Right ventricle myocardium superior (tissue), 1 donor: Measurements from ENCODE around the gene ELF4. TPM values are rescaled to one million over a fixed set of nuclear protein-coding genes. Genes with fewer than 3 reads are reported as not detected.

Experiments used
- ATAC-seq: fragments of 200-7000 bp; cut with Tn5 transposase; one replicate; pipeline ENCODE4 v1.9.1; 2020; ENCODE audit warnings: mild to moderate bottlenecking; ENCODE audit not compliant: poor library complexity
- DNase-seq: peaks from one replicate; pipeline ENCODE4 v3.0.0-alpha.2; 2020
- intact Hi-C: fragments of 100-400 bp; cut with DNase I; formaldehyde crosslinking; loops from one replicate; pipeline ENCODE4 v1.11.2; 2022
- total RNA-seq: library from RNA; stranded (reverse); fragmentation: NEBNext Ultra II Directional; extraction: Animal tissue kit (Norgen Biotek cat#: 25700); gene quantifications from one replicate; pipeline ENCODE4 v1.2.1, GENCODE V29; 2021
- donor health status: DM: no; HTN: yes; CAD: no; lungs with severe emphysema.

Gene ELF4
- total RNA-seq, 1 donor from 2014 or later, result 2.0 TPM

DNA sequence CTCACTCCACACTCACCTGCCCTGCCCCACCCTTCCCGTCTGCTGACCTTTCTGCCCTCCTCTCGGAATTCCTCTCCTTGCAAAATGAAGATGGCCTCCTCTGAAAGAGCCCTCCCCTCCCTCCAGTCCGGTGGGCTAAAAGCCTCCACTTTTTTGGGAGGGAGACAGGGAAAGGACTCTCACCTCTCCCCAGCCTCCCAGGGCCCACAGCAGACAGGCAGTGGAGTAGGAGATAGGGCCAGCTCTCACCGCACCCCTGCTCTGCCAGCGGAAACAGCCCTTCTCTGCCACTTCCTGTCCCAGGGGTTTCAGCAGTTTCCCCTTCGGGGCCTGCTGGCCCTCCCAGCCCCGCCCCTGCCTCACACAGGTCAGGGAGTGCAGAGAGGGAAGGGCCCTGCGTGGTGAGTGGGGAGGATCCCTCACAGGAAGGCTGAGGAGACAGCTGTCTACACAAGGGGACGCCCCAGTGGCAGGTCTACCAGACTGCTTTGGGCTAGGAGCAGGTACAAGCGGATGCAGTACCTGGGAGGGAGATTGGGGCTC, 18.2 kb downstream of the ELF4 start:
- peak; percentile 68 for DNase-seq
- intact Hi-C loops, result no loop called here
- peak; percentile 62 for ATAC-seq

DNA sequence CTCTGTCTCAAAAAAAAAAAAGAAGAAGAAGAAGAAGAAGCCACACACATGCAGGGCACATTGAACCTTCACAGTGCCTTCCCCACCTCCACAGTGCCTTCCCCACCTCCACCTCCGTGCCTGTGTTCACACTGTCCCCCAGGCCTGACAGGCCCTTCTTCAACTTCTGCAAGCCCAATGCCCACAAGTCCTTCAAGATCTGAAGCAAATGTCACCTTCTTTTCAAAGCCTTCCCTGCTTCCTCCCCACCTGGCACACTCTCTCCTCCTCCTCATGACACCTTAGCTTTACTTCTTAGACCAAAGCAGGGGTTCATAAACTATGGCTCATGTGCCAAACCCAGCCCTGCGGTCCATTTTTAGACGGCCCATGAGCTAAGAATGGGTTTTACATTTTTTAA, 19.9 kb downstream of the ELF4 start:
- DNase-seq, result no peak

DNA sequence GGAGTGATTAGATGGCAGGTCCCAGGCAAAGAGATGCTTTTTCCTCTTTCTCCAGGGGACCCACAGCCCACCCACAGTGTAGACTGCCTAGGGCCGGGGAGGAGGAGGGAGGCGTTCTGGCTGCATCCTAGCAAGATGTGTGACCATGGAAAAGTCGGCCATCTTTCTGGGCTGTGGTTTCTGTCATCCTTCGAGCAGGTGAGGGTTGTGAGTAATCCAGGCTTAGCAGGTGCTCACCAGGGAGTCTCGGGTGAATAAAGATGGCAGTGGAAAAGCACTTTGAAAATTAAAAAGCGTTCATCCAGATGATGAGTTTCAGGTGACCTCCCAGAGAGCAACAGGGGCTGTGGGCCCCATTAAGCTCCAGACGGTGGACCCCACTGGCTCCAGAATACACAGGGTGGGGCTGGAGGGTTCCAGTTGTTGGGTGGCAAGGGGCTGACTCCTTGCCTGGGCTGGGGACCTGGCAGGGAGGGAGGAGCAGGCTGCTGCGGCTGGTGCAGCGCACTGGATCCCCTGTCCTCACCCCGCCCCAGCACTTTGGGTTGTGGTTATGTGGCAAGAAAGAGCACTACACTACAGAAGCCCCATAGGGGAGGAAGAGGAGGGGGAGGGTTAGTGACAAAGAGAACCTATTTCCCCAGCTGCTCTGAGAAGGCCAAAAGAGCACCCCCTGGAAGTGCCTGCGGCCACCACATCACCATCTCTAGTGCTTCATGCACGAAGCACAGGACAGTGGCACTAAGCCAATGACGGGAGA, 23.7 kb downstream of the ELF4 start:
- intact Hi-C loops, result no loop called here
- peak; percentile 46 for ATAC-seq
- no peak for DNase-seq

More for the DNA sequence above, 19.9 kb downstream of the ELF4 start:
- ATAC-seq, result no peak
- intact Hi-C loops, result no loop called here

DNA sequence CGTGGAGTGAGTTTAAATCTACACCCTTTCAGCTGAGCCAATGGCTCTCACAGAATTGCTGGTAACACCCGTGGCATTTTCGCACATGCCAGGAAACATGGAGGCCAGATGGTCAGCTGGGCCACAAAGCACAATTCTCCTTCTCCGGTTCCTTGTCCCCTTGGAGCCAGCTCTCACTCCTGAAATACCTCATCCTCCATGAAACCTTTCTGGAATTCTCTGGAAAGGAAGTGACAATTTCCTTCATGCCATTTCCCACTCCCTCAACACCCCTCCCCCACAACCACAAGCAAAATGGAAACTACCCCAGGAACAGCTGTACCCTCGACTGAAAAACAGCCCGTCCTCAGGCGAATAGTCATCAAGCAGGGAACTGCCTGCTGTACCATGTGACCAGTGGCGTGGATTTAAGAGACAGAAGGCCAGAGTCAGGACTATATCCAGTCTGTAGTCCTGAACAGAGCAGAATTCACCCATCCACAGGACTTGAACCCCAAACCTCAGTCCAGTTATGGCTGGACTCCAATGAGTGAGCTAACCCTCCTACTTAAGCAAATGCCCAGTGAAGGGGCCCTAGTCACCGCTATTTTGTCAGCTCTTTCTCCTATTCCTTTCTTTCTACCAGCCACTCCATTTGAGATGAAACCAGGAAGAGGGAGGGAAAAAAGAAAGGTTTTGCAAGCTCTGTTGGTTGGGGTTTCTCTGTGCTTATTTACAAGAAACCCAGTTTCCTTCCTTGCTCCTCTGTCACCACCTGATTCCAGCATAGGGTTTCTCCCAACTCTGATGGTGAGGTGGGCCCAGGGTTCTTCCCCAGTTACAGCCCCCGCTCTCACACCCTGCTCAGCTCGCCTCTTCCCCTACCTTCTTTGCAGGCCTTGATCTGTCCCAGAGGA, 24.5 kb downstream of the ELF4 start:
- DNase-seq (no peak), ATAC-seq (no peak)
- intact Hi-C loops, result no loop called here

DNA sequence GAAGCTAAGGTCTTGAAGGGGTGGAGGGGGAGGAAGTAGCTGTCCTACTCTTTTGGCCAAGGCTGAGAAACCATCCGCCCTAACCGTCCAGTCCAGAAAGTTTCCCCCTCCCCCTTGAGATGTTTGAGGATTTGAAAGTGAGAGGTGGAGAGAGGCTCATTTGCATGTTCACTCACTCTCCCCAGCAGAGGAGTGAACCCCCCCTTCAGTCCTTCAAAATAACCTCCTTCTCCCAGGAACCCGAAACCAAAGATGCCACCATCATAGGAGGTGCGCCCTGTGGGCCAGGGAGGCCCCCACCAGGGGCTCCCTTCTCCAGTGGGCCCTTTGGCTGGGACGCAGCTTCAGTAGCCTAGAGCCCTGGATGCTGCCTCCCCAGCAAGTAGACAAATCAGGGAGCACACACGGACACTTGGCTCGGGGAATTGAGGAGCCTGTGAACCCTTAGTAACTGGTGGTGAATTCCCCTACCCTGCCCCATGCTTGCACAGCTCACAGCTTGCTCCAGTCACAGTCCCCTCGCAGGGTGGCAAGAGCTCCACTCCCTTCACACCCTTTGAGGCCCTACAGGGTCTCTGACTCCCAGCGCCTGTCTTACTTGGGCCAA, 25.6 kb downstream of the ELF4 start:
- DNase-seq (no peak), ATAC-seq (no peak)
- intact Hi-C loops, result loop anchor here (5.0 kb wide), 2 partner anchors 38 to 103 kb away; no protein-coding TSS in a partner anchor

DNA sequence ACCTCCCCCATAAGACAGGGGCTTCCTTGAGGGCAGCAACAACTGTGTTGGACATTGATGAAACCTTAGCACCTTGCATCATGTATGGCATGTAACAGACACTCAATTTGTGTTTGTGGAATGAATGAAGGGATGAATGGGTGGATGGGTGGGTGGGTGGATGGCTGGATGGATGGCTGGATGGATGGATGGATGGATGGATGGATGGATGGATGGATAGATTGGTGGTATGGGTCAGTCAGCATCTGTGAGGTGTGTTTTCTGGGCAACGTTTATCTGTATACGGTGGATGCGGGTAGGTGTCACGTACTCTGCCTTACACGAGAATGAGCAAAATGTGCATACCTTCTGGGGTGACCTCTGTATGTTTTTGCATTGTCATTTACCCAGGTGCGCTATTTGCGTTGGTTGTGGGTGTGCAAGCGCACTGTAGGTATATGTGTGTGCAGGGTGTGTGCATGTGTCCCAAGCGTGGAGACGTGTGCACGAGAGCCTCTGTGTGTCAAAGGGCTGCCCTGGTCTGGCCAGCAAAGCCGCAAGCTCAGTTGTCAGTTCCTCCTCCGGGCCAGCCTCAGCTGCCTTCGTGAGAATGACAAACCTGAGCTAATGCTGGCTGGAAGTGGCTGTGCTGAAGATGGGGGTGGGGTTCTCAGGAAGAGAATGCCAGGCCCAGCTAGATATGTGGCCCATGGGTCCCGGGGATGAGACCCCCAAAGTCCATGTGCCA, 26.5 kb downstream of the ELF4 start:
- DNase-seq (peak; percentile 44), ATAC-seq (no peak)
- intact Hi-C loops, result loop anchor here (5.0 kb wide), 2 partner anchors 38 to 103 kb away; no protein-coding TSS in a partner anchor

DNA sequence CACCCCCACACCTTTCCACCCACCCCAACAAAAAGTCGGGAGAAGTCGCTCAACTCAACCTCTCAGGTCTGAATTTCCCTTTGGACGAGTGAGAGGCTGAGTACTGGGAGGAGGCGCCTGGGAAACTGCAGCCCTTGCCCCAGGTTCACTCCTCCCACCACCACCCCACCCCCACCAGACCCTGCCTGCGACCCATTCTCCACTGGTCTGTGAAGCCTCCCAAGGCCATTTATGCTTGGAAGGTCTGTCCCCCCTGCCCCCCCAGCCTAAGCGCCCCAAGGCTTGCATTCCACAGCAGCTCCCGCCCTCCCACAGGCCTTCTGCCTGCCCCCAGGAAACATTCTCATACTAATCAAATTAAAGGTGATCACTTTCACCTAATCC, 27.2 kb downstream of the ELF4 start:
- no peak for ATAC-seq
- intact Hi-C loops, result loop anchor here (5.0 kb wide), 2 partner anchors 39 to 104 kb away; no protein-coding TSS in a partner anchor
- no peak for DNase-seq

DNA sequence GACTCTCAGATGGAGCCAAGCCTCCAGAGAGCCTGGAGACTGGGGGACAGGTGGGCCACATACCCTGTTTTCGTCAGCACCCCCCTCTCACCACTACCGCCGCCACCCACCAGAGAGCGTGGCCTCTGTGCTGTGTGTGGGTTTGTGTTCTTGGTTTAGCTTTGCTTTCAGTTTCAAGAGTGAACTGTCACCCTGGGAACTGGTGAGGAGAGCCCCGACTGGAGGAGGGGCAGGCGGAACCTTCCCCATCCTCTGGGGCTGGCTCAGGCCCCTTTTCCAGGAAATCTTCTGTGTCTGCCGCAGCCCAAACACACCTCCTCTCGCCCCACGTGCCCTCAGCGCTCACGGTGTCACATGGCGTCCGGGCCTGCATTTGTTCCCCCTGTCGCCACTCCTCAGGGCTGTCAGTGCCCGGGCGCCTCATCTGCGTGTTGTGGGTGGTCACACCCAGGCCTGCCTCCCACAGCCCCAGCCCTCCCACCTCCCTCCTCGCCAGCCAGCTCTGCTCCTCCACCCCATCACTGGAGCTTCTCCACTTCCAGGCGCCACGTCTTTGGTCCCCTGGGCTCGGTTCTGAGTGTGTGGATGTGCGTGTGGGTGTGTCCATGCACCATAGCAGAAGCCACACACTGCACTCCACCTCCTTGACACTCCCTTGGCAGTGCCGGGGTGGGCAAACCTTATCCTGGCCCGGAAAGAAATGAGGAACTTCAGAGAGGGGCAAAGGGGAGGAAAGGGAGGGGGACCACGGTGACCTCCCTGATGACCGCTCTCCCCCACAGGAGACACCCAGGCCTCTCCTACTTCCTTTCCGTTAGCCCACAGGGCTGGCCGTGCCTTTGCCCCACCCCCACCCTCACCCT, 27.8 kb downstream of the ELF4 start:
- peak; percentile 42 for ATAC-seq
- peak; percentile 64 for DNase-seq
- intact Hi-C loops, result loop anchor here (5.0 kb wide), 2 partner anchors 40 to 105 kb away; no protein-coding TSS in a partner anchor

DNA sequence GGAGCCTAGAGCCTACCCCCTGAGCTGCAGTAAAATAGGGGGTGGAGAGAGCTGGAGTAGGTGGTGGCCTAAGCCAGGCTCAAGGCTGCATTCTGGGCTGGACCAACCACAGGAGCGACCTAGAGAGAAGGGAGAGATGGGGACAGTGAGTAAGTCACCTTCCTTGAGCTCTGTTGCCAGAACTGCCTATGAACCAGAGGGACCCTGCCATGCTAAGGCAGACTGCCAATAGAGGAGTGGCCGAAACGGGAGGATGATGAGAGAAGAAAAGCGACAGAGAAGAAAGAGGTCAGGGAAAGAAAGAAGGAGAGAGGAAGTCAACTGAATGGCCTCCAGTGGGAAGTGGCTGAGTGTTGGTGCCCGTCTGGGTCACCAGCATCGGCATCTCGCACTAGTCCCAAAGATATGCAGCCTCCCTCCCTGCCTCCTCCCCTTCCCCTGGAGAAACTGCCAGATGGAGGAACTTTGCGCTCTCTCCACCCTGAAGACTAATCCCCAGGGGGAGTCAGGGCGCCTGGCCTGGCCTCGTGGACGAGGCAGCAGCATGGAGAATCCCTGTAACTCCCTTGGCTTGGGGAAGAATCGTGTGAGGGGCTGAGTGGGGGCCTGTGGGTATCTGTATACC, 28.8 kb downstream of the ELF4 start:
- intact Hi-C loops, result loop anchor here (5.0 kb wide), 2 partner anchors 41 to 106 kb away; no protein-coding TSS in a partner anchor
- ATAC-seq (no peak), DNase-seq (no peak)

DNA sequence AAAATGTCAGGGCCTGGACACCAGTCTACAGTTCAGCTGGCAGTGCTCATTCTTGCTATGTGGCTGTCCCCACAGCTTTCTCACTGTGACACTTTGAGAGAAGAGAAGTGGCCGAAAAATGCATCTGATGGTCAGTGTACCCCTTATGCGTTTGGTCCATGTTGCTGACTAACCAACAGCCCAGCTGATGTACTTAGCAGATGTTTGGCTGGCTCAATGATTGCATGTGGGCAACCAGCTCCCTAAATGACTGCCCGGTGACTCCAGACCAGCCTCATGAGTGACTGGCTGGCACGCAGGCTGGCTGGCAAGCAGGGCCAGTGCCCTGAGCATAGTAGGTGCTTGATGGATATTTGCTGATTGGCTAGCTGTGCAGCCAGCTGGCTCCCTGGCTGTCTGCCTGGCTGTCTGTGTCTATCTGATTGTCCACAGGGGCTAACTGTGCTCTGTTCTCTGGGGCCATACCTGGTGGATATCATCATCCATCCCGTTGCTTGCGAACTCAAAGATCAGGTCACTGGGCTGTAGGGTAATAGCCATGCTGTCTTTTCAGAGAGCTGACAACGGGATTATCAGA, 29.4 kb downstream of the ELF4 start:
- no peak for DNase-seq
- intact Hi-C loops, result loop anchor here (5.0 kb wide), 2 partner anchors 41 to 106 kb away; no protein-coding TSS in a partner anchor
- no peak for ATAC-seq

DNA sequence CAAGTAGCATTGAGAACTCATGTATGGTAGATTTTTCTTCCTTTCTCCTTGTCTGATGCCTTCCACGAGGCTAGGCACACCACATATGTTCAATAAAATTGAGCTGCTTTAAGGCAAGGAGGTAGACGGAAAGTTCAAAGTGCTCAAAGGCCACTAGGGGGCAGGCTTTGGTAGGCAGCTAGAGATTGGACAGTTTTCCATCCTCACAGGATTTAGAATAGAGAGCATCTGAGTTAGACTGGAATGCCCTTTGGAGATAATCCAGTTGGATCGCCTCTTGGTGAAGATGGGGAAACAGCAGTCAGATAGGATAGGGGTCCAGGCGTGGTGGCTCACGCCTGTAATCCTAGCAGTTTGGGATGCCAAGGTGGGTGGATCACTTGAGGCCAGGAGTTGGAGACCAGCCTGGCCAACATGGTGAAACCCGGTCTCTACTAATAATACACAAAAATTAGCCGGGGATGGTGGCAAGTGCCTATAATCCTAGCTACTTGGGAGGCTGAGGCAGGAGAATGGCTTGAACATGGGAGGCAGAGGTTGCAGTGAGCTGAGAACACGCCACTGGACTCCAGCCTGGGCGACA, 30.4 kb downstream of the ELF4 start:
- ATAC-seq, result peak; percentile 82
- peak; percentile 44 for DNase-seq
- intact Hi-C loops, result loop anchor here (5.0 kb wide), 2 partner anchors 42 to 107 kb away; no protein-coding TSS in a partner anchor

DNA sequence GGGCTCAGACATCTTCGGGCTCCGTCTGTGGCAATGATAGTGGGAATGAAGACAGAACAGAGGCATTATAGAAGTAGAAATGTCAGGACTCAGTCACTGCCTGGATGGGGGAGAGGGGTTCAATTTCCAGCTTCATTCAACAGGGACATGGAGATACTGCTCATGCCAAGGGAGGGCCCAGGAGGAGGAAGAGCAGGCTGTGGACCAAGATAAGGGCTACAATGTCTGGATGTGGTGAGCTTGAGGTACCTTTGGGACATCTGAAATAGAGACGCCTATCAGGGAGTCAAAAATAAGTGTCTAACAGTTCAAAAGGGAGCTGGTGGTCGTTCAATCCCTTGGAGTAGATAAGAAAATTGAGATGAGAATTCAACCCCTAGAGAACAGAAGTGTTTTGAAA, 34.5 kb downstream of the ELF4 start:
- ATAC-seq, result no peak
- intact Hi-C loops, result no loop called here
- DNase-seq, result no peak

DNA sequence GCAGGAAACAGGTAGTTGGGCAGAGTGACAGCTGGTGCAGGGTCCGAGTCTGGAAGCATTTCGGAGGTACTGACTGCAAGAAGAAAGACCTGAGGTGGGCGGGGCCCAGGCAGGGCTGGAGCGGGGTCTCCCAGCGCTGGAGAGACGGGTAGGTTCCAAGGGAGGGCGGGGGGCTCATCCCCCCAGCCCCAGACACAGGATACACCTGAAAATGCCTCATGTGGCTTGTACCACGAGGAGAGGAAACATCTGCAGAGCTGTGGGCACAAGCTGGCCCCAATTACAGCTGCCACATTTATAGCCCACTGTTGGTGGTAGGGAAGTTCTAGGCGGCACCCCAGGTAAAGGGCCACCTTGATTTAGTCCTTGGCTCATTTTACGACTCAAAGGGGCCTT, 38.0 kb downstream of the ELF4 start:
- DNase-seq, result no peak
- intact Hi-C loops, result no loop called here
- ATAC-seq, result no peak

DNA sequence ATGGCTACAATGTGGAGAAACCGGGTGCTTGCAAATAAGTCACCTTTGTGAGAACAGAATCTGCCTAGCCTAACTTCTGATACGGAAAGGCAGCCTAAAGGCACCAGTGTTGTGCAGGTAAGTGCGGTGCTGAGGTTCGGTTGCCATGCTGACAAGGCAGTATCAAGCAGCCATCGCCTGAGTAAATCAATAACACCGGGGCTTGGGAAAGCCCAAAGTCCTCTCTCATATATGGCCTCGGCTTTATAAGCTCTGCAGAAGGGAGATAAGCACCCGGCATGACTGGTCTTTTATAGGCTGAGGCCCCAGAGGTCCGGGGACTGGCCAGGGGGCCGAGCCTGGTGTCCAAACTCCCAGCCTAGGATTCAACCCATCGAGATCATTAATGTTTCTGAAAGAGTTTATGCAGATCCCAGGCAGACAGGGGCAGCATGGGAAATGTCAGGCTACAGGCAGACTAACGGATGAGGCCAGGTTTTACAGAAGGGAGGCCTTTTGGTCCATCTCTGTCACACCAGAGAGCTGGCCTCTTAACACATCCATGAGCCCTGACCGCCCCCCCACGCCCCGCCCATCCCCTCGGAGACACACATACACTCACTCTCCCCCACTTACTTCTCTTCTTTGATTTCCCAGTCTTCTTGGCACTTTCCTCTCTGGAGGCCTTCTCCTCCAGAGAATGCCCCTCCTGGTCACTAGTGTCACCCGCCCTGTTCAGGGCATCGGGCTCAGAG, 38.5 kb downstream of the ELF4 start:
- ATAC-seq (no peak), DNase-seq (no peak)
- intact Hi-C loops, result no loop called here

DNA sequence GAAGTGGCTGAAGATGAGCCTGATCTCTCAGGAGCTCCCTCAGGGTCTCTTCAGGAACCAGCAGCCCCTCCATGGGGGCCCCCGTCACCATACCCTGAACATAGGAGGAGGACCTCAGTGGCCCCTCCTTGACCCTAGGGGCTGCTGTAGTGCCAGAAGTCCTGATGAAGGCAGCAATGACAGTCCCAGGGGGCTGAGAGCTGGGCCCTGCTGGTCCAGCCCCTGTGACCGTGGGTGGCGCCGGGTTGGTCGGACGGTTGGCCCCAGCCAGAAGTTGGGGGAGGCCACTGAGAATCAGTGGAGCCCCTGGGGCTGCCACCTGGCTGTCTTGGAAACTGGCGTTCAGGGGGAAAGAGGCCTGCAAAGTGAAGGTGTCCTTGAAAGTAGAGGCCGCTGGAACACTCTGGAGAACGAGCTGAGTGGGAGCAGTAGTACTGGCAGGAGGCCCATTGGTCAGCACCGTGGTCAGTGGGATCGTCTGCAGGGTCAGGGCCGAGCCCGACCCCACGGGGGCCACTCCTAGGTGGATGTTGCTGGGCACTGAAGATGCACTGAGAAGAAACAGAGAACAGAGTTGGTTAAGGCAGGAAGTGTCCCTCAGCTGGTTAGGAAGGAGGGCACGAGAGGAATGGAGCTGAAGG, 43.2 kb downstream of the ELF4 start:
- intact Hi-C loops, result loop anchor here (10.0 kb wide), 1 partner anchor 462 kb away; no protein-coding TSS in a partner anchor
- DNase-seq, result no peak
- ATAC-seq, result no peak
